GM18861 (cell line): ENCODE results near the gene ULBP3.
"Not testable (repeated sequence)": the region's sequence is repeated elsewhere in the genome, so short reads cannot be mapped to it uniquely, and the experiment has no call there.

Experiments used
- ATAC-seq: cut with Tn5 transposase; IDR thresholded peaks from one replicate; pipeline ENCODE4 v1.9.1; 2021; ENCODE audit not compliant: unreplicated experiment

Gene ULBP3

GRCh38 chr6:150076196-150076893 is 7.4 kb upstream of the ULBP3 start:
- no peak for ATAC-seq

- ATAC-seq = no peak
These were observed 6.1 kb upstream of the ULBP3 start for GRCh38 chr6:150075034-150075421.

GRCh38 chr6:150074396-150075033 is 5.6 kb upstream of the ULBP3 start:
- not testable (repeated sequence) for ATAC-seq

GRCh38 chr6:150072201-150072600 is 3.3 kb upstream of the ULBP3 start:
- no peak for ATAC-seq

GRCh38 chr6:150070236-150070818 is 1.4 kb upstream of the ULBP3 start:
- ATAC-seq = no peak

- ATAC-seq = no peak
These were observed 785 bp upstream of the ULBP3 start for GRCh38 chr6:150069706-150070105.

GRCh38 chr6:150068151-150068550 is 770 bp downstream of the ULBP3 start:
- no peak for ATAC-seq

GRCh38 chr6:150065083-150065482 is 3.8 kb downstream of the ULBP3 start:
- ATAC-seq = no peak

GRCh38 chr6:150063640-150064039 is 5.3 kb downstream of the ULBP3 start:
- no peak for ATAC-seq

- ATAC-seq = not testable (repeated sequence)
These were observed 8.9 kb downstream of the ULBP3 start for GRCh38 chr6:150059973-150060372.

- ATAC-seq = no peak
These were observed 9.9 kb downstream of the ULBP3 start for GRCh38 chr6:150058986-150059385.

- no peak for ATAC-seq
These were observed 10.6 kb downstream of the ULBP3 start for GRCh38 chr6:150058231-150058792.

- ATAC-seq = no peak
These were observed 11.4 kb downstream of the ULBP3 start for GRCh38 chr6:150057501-150057951.

GRCh38 chr6:150056916-150057315 is 12.0 kb downstream of the ULBP3 start:
- no peak for ATAC-seq

- no peak for ATAC-seq
These were observed 12.8 kb downstream of the ULBP3 start for GRCh38 chr6:150056156-150056555.

GRCh38 chr6:150055131-150055530 is 13.8 kb downstream of the ULBP3 start:
- ATAC-seq = no peak

- no peak for ATAC-seq
These were observed 15.5 kb downstream of the ULBP3 start for GRCh38 chr6:150053450-150053849.

GRCh38 chr6:150050846-150051245 is 18.1 kb downstream of the ULBP3 start:
- ATAC-seq = no peak

GRCh38 chr6:150048099-150048498 is 20.8 kb downstream of the ULBP3 start:
- ATAC-seq = no peak

GRCh38 chr6:150046943-150047342 is 22.0 kb downstream of the ULBP3 start:
- ATAC-seq = no peak

- no peak for ATAC-seq
These were observed 24.2 kb downstream of the ULBP3 start for GRCh38 chr6:150044621-150045145.
